Endothelial cell of umbilical vein (primary cell): ENCODE measurements around the gene TAGLN2.
A peak's percentile ranks its signal among the peaks of the same experiment; 100 is the strongest.

ENCODE experiments used
- MYC ChIP-seq: IDR thresholded peaks from one replicate; pipeline ENCODE4 v1.6.1; 2011; ENCODE audit warnings: mild to moderate bottlenecking, low read depth, low read length
- POLR2AphosphoS5 ChIP-seq: IDR thresholded peaks from 2 replicates; pipeline ENCODE4 v1.6.1; 2012; ENCODE audit warnings: low read depth, mild to moderate bottlenecking, control low read depth, low read length, moderate library complexity; ENCODE audit not compliant: insufficient read depth
- TF ChIP-seq, protein P1 (sequence below), 2 donors: IDR thresholded peaks; 1 replicate in 1 of 2; 2 replicates in 1 of 2; pipeline ENCODE4 v1.5.1; 2011; ENCODE audit warnings: low read length in 2 of 2, mild to moderate bottlenecking in 2 of 2, moderate library complexity in 2 of 2, control low read depth in 1 of 2, inconsistent platforms in 1 of 2, low read depth in 1 of 2; ENCODE audit not compliant: insufficient read depth in 1 of 2; ENCODE audit errors: extremely low read depth in 1 of 2

DNA sequence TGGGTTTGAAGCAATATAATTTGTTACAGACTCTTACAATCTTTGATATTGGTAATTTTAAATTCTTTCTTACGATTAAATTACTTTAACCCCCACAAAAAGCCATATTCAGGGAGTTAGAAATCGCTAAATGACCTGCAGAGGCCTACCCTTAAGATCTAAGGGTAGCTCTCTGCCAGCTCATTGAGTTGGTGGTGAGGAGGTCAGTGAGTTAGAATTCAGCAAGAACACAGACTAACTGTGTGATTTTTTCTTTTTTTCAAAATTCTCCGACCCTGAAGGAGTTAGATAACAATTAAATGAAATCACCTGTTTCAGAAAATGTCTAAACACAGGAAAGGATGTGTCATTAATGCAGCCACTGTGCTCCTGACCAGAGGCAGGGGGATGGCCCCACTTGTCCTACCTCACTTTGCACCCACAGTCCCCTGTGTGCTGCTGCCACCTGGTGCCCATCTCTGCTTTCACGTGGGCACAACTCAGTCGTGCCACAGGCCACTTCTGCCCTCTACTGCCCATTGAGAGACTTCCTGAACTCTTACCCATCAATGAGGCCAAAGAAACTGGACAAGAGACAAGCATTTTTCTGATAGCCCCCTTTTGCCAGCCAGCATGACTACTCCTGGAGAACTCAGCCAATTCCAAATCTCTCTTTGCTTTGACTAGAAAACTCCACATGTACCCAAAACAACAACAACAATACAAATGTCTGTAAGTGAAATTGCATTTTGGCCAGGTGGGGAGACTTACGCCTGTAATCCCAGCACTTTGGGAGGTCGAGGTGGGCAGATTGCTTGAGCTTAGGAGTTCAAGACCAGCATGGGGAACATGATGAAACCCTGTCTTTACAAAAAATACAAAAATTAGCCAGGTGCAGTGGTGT lies 33.8 kb downstream of the TAGLN2 start:
- TF ChIP-seq, protein P1, sequence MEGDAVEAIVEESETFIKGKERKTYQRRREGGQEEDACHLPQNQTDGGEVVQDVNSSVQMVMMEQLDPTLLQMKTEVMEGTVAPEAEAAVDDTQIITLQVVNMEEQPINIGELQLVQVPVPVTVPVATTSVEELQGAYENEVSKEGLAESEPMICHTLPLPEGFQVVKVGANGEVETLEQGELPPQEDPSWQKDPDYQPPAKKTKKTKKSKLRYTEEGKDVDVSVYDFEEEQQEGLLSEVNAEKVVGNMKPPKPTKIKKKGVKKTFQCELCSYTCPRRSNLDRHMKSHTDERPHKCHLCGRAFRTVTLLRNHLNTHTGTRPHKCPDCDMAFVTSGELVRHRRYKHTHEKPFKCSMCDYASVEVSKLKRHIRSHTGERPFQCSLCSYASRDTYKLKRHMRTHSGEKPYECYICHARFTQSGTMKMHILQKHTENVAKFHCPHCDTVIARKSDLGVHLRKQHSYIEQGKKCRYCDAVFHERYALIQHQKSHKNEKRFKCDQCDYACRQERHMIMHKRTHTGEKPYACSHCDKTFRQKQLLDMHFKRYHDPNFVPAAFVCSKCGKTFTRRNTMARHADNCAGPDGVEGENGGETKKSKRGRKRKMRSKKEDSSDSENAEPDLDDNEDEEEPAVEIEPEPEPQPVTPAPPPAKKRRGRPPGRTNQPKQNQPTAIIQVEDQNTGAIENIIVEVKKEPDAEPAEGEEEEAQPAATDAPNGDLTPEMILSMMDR (IDR thresholded peaks at IDR 0.05; ENCODE audit: extremely low read depth in 1 of 2, insufficient read depth in 1 of 2, low read depth in 1 of 2, low read length in 2 of 2), result peak; percentile 97 to 99
- TF ChIP-seq MYC, result peak; percentile 44
- peak; percentile 41 for TF ChIP-seq POLR2AphosphoS5
